GM23248 (cell line): ENCODE data around the gene TMEM231.

ENCODE experiments used
- EZH2 ChIP-seq: fragments of 200-600 bp; sonication (generic); IDR thresholded peaks from 2 replicates; pipeline ENCODE4 v1.6.1; 2018; ENCODE audit warnings: antibody characterized with exemption, mild to moderate bottlenecking; ENCODE audit not compliant: insufficient read depth, poor library complexity, severe bottlenecking
- EZH2phosphoT487 ChIP-seq: fragments of 200-600 bp; sonication (generic); IDR thresholded peaks from 2 replicates; pipeline ENCODE4 v1.6.1; 2018; ENCODE audit warnings: antibody characterized with exemption, moderate library complexity, mild to moderate bottlenecking, low read depth; ENCODE audit not compliant: insufficient read depth

DNA sequence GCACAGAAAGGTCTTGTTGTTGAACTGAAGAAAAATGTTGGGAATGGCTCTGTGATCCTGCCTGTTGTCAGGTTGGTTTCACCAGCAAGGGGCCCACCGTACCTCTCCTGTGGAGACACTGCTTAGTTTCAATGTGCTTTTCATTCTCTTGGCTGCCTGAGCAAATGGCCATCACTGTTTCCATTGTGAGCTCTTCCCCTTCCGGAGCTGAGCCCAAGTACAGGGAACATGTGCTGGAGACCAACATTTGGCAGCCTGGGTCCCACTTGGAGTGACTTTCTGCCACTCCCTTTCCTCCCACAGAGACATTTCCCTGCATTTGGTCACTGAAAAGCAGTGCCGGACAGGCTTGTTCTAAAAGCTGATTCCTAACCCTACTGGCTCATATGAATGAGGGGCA, 33.3 kb upstream of the TMEM231 start:
- TF ChIP-seq EZH2 = no peak
- no peak for TF ChIP-seq EZH2phosphoT487
